NT2/D1 (cell line): ENCODE measurements around the gene ANTXR1.

Experiments
- SUZ12 ChIP-seq: IDR thresholded peaks from 2 replicates; pipeline ENCODE4 v1.6.1; 2011; ENCODE audit not compliant: insufficient read length, insufficient read depth; ENCODE audit errors: extremely low read depth
- YY1 ChIP-seq: IDR thresholded peaks from 2 replicates; pipeline ENCODE4 v1.6.1; 2011; ENCODE audit not compliant: insufficient read length, insufficient read depth
- ZNF274 ChIP-seq: IDR thresholded peaks from 2 replicates; pipeline ENCODE4 v1.6.1; 2011; ENCODE audit warnings: mild to moderate bottlenecking, low read depth, low read length

GRCh38 chr2:69026691-69027459 lies 13.9 kb downstream of the ANTXR1 start:
- no peak for TF ChIP-seq ZNF274
- TF ChIP-seq SUZ12: no peak
- TF ChIP-seq YY1: no peak
